NCI-H2081 treated with DMSO at 0.1 percent for 48 hours (cell line): ENCODE results near the gene CD248.
"Not testable (repeated sequence)": the region's sequence is repeated elsewhere in the genome, so short reads cannot be mapped to it uniquely, and the experiment has no call there.

ENCODE experiments used
- DNase-seq: peaks from one replicate; lab custom pipeline; 2025; lab: John Stamatoyannopoulos, UW

The CD248 gene, protein sequence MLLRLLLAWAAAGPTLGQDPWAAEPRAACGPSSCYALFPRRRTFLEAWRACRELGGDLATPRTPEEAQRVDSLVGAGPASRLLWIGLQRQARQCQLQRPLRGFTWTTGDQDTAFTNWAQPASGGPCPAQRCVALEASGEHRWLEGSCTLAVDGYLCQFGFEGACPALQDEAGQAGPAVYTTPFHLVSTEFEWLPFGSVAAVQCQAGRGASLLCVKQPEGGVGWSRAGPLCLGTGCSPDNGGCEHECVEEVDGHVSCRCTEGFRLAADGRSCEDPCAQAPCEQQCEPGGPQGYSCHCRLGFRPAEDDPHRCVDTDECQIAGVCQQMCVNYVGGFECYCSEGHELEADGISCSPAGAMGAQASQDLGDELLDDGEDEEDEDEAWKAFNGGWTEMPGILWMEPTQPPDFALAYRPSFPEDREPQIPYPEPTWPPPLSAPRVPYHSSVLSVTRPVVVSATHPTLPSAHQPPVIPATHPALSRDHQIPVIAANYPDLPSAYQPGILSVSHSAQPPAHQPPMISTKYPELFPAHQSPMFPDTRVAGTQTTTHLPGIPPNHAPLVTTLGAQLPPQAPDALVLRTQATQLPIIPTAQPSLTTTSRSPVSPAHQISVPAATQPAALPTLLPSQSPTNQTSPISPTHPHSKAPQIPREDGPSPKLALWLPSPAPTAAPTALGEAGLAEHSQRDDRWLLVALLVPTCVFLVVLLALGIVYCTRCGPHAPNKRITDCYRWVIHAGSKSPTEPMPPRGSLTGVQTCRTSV

DNA sequence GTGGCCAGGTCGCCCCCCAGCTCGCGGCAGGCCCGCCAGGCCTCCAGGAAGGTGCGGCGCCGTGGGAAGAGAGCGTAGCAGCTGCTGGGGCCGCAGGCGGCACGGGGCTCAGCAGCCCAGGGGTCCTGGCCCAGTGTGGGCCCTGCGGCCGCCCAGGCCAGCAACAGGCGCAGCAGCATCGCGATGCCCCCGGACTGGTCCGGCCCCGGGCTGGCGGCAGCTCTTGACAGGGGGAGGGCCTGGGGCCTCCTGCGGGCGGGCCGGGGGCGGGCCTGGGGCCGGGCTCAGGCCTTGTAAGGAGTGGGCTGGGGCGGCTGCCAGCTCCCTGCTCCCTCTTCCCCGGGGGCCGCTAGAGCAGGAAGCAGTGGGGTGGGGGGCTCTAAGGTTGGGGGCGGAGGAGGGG lies at the start of gene CD248:
Gene CD248 (minus strand): TSS at position 196 of the 403 bp plus-strand sequence. CDS start 17 bp downstream, at position 179.
- DNase-seq = no peak

DNA sequence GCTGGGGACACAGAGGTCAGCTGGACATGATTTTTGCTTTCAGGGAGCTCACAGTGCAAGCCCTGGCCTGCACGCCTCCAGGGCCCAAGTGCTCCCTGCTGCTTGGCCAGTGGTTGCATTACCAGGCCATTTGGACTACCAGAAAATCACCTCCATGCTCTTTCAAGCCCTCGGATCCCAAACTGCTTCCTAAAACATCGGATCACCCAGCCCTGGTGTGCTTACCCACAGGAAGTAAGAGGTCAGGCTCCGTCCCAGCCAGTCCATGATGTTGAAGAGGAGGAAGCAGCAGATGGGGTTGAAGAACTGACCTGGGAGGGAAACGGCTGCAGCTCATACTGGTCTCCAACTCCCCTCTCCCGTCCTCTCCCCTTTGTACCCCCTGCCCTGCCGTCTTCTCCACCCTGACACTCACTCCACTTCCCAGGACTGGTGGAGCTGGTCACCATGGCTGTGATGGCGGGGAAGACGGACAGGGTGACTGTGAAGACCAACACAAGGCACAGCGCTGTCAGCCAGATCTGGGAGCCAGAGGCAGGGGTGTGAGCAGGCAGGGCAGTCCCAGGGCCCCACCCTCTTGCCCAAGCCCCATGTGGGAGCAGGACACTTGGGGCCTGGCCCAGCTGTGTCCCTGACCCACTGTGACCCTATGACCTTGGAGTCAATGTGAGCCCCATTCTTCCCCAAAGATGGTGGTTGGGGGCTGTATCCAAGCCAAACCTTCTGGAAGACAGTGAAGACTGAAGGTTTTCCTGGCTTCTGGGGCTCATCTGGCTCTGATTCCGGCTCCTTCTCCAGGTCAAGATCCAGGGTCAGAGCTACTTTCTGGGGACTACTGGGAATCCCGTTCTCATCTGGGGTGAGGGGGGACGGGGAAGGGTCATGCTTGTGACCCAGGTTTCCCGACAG lies 49.1 kb upstream of the CD248 start:
- DNase-seq = no peak

DNA sequence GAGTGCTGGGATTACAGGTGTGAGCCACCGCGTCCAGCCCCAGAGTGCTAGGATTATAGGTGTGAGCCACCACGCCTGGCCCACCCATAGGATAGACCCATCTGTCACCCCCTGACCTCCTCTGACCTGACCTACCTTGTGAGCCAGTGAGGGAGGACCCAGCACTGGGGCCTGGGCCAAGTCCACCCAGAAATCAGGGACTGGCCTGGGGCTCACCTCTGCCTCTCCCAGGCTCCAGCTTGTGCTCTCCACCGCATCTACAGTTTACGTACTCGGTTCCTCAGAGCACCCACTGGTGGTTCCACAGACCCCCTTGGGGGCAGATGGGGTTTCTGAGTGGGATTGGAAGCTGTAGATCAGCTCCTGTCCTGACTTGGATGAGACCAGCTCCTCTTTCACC lies 48.3 kb upstream of the CD248 start:
- no peak for DNase-seq

DNA sequence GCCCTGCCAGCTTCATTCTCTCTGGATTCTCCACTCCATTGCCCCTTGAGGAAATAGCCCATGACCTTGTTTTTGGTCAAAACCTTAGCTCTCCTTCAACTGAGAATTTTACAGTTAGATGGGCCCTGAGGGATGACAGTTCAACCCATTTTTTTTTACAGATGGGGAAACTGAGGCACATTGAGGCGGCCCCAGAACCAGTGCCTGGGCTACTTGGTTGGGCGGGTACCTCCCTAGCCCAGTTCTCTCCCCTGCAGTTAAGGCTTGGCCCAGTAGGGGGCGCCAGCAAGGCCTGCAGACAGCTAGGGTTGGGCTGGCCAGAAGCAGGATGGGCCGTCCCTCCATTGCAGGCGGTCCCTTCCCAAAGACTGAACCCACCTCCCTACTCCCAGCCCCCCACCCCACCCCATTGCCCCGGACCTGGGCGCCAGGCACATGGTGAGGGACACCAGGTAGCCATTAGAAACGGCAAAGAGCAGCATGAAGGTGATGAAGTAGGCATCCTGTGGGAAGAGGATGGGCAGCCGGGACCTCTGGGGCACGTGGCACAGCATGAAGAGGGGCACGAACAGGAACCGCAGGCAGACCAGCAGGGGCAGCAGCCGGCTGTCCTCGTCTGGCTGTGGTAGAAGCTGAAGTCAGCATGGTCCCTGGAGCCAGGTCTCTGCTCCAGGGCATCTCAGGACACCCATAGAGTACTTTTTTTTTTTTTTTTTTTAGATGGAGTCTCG lies 47.1 kb upstream of the CD248 start:
- no peak for DNase-seq

DNA sequence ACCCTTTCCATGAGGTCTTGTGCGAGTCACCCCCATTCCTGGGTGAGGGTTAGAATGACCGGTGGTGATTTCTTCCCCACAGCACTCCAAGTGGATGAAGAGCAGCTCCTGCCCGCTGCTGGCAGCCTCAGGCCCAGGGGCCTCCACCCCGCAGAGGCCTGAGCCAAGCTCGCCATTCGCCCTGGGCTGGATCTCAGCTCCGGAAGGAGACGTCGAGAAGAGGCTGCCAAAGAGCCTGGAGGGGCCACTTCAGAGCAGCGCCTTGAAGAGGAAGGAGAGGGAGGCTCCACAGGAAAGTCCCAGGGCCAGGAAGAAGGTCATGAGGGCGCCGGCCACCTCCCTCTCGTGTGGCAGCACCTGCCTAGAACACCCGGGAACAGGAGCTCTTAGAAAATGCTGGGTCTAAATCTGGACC lies 46.4 kb upstream of the CD248 start:
- no peak for DNase-seq

DNA sequence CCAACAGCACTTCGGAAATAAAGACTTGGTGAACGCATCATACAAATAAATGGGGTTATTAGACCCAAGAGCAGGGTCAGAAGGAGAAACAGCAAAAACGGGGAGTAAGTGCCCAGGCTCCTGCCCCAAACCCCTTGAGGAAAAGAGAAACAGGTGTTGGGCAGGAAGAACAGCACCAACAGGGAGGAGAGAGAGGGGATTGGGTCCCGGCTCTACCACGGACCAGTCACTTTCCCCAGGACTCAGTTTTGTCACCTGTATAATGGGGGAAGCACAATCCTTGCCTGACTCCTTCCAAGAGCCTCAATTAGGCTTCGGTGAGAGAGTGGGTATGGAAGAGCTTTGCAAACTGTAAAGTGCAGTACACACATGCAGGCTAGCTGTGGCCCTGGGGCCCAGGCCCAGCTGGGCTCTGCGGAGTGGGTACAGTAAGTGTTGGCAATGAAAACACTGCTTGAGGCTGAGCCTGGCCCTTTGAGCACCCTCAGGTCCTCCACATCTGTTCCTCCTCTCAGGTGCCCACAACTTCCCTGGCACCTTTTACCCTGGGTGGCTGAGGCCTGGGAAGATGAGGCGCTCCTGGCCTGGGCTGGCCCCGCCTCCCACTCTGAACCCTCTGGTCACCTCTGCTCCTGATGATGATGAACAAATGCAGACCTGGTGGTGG lies 45.8 kb upstream of the CD248 start:
- no peak for DNase-seq

DNA sequence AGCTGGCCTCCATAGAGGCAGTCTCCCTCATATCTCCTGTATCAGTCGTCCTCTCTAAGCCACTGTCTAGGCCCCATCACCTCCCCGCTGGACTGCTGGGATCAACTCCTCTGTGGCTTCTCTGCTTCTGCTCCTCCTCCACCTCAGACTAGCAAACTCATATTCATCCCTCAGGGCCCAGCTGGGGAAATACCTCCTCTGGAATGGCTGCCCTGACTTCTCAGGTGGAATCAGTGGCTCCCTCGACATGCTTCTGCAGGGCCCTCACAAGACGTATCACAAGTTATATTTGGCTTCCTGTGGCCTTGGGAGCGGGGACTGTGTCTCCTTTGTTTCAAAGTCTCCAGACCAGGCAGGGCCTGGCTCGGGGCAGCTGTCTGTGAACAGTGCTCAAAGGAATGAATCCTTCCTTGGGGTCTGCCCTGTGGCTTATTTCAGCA lies 44.7 kb upstream of the CD248 start:
- DNase-seq = no peak

DNA sequence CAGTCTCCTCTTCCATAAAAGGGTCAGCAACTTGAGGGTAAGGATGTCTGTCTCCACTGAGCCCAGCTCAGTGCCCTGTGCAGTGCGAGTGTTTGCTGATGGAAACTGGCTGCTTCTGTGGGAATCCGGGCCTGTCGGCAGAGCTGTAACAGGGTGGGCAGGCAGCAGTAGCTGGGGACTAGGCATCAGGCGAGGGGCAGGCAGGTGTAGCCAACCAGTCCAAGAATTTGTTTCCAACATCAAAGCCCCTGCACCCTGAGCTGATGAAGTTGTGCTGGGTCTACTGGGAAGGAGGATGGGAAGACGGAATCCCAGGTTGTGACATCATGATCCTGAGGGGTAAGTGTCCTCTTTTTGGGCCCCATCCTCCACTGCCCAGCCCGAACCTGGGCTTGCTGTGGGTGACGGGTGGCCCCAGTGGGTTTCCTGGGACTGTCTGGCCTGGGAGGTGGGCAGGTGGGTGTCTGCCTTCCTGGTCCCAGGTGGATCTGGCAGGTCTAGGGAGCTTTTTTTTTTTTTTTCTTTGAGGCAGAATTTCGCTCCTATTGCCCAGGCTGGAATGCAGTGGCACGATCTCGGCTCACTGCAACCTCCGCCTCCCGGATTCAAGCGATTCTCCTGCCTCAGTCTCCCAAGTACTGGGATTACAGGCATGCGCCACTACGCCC lies 43.7 kb upstream of the CD248 start:
- DNase-seq = no peak

DNA sequence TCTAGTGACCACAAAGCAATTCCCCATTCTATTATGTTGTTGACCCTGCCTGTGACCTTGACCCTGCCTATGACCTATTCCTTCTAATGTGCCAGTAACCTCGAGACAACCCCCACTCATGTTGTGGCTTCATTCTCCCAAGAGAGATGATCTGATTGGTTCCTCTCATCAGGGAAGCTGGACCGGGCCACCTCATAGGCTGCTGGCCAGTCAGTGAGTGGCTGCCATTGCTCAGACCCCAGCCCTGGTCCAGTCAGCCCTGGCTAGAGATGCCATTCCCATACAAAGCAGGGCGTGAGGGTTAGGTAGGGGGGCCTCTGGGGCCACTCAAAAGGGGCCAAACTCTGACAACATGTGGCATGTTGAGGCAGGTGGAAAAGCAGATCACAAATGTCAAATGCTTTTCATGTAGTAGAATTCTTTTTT lies 42.8 kb upstream of the CD248 start:
- DNase-seq = no peak

DNA sequence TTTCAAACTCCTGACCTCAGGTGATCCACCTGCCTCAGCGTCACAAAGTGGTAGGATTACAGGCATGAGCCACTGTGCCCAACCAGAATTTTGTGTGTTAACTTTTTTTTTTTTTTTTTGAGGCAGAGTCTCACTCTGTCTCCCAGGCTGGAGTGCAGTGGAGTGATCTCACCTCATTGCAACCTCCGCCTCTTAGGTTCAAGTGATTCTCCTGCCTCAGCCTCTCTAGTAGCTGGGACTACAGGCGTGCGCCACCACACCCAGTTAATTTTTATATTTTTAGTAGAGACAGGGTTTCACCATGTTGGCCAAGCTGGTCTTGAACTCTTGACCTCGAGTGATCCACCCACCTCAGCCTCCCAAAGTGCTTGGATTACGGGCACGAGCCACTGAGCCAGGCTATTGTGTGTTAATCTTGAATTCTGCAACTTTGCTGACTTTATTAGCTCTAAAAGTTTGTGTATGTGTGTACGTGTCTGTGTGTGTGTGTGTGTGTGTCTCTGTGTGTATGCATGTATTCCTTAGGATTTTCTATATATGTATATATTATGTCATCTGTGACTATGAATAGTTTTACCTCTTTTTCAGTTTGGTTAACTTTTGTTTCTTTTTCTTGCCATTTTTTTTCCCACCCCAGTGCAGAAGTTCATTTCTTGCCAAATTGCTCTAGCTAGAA lies 33.9 kb upstream of the CD248 start:
- DNase-seq = not testable (repeated sequence)

DNA sequence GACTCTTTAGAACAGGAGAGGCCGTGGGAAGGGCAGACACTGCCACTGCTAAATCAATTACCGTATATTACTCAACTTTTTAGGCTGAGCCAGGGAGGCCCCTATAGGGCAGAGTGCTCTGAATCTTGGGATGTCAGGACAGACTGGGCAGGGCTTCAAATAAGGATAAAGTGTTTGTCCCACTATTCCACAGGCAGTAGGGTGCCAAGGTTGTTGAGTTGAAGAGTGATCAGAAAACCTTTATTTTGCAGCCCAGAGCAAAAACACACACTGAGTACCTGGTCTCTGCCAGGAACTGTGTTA lies 32.2 kb upstream of the CD248 start:
- DNase-seq = no peak

DNA sequence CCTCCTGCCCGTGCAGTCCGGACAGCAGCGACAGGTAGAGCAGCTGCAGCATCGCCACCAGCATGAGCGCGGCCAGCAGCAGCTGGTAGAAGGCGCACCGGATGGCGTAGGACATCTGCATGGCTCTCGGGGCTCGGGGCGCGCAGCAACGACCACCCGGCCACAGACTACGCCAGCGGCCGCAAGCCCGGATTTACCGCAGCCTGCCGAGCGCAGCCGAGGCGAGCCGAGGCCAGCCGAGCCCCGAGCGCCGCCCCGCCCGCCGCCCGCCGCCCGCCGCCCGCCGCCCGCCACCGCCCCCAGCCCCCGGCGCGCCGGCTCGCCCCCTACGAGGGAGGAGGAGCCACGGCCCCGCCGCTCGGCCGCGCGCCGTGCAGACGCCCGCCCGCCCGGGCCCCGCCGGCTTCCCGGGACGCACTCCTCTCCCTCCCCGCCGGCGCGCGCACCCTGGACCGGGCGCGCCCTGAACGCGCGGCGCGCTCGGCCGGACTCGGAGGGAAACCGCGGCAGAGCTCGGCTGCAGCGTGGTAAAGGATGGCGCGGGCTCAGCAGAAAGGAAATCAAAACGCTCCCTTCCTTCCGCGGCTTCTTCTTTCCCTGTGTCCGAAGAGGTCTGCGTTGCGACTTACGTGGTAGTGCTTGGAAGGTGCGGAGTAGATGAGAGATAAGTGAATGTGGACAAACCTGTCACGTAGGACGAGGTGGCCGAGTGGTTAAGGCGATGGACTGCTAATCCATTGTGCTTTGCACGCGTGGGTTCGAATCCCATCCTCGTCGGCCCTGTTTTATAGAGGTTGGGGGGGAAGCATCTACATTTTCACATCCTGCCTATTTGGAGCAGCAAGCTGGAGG lies 30.8 kb upstream of the CD248 start, which contains the start of gene B4GAT1:
Gene B4GAT1 (minus strand): TSS at position 205 of the 852 bp plus-strand sequence. CDS start 84 bp downstream, at position 121.
- peak; percentile 50 for DNase-seq

DNA sequence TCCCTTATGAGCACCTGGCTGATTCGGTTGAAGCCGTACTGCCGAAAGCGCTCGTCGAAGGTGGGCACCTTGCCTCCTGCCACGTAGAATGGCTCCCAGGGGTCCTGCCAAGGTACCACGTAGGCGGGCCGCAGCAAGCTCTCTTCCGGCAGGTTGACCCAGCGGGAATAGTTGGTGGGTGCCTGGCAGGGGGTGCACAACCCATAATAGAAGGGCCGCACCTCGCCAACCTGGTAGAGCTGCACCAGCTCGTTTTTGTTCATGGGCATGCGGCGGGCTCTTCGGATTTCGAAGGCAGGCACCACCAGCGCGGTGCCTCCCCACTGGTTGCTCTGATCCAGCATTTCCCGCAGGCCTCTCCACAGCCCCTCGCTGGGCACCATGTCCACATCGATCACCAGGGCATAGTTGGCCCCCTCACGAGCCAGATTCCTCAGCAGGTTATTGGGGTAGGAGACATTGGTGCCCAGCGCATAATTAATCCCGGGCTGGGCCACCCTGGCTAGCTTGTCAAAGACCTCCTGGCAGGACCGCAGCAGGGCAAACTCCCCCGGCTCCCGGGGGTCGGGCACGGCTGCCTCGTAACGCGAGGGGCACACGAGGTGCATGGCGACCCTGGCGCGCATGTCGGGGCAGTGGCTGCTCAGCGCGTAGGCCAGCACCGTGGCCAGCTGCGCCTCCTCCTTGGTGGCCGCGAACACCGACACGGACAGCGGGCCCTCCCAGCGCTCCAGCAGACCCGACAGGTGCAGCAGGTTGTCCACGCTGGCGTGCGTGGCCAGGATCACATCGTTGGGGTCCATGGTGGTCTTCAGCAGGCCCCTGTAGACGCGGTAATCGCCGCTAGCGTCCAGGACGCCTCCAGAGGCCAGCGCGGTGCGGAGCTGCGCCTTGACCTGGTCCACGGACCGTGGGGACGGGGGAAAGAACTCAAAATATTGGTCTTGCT lies 29.9 kb upstream of the CD248 start:
- DNase-seq = no peak

DNA sequence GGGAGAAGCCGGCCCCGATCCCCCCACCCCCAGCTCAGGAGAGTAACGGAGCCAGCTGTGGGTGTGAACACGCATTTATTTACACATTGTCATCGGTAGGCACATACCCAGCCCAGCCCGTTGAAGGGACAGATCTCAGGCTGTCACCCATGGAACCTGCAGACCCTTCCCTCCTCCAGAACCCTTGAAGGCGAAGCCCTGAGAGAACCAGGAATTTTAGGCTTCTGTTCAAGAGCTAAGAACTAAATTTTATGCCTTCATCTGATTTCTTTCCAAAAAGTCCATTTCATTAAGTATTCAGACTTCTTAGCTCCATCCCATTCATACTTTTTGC lies 28.4 kb upstream of the CD248 start:
- no peak for DNase-seq

DNA sequence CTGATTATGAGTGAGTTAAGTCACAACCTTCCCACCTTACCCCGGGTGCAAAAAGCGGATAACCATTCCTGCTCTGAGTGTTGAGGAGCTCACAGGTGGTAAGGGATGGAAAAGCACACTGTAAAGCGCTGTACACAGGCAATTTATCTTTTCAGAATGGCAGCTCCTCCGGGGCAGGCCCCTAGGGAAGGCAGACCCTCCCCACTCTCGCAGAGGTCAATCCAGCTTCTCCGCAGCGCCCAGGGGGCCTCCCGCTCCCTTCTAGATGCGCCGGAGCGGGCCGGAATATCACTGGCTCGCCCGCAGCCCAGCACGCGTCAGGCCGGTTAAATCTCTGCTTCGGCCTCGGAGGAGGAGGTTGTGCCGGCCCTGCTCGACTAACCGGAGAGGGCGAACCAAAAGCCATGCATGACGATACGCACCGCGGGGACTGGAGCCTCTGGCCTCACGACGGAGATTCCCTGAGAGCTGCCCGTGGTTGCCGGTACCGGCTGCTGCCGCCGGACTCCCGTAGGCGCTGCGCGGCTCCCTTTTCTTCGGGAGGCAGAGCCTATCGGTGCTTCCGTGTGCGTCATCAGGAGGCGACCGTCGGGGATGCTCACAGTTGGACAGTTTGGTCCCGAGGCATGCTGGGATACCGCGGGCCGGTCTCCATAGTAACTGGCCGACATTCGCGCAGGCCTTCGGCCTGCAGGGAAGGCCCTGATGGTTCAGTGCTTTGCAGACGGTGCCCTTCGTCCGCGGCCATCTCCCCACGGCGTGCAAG lies 27.9 kb upstream of the CD248 start, which contains the start of gene BRMS1:
Gene BRMS1 (minus strand): TSS at position 555 of the 766 bp plus-strand sequence. CDS start 2,870 bp downstream, outside the sequence.
- peak; percentile 77 for DNase-seq

DNA sequence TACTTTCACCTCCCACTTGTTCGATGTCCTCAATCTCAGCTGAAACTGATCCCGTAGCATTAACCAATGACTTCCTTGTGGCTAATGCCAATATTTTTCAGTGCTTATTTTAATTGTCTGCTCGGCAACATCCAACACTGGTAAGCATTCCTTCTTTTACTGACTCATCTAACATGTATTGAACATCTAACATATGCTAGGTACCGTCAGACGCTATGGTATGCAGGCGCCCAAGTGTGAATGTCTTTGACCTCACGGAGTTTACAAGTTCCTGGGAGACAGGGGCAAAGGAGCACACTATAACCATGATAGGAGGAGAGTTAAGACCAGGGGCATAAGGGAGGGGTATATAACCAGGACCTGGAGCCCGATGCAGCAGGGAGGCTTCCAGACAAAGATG lies 26.3 kb upstream of the CD248 start:
- DNase-seq = no peak
